NCI-H1105 treated with DMSO at 0.1 percent for 48 hours (cell line): Measurements from ENCODE around the gene OR2W3.
"Not testable (repeated sequence)": the region's sequence is repeated elsewhere in the genome, so short reads cannot be mapped to it uniquely, and the experiment has no call there.

Experiments
- DNase-seq: peaks from one replicate; lab custom pipeline; 2025; lab: John Stamatoyannopoulos, UW

Gene OR2W3

DNA sequence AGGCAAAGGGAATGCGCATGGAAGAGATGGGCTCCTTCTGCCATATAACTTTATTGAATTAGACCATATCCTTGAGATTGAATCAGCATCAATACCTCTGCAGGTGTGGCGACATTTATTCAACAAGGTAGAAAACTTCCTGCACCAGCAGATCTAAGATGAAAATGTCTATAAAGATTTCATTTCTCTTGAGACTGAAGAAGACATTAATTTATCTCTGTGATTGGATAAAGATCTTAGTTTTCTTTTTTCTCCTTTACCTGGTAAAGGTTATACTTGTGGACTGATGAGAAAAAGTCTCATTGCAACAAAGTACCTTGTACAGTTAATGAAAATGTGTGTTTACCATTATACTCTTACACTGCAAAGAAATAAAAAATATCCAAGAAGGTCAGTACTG lies 24.6 kb downstream of the OR2W3 start, which contains the start of gene OR2T8:
Gene OR2T8, plus strand, starts transcription at position 301 of the 400 bp plus-strand sequence. CDS start 766 bp downstream, outside the sequence.
- DNase-seq: no peak

DNA sequence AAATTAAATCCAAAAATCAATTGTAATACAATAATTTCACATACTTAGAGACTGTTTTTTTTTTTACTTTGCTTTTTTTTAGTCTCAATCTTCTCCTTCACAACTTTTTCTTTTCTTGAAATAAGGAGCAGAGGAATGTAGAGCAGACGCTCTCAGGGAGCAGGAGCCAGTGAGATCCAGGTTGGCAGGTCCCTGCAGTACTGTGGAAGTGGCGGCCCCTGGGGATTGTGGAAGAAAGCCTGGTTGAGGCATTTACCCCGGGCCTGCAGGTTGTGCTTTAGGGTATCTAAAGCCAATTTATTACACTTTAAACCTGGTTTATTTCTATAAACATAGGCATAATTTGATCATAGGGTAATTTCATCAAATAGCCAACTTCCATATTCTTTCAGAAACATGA lies 28.6 kb downstream of the OR2W3 start:
- no peak for DNase-seq

DNA sequence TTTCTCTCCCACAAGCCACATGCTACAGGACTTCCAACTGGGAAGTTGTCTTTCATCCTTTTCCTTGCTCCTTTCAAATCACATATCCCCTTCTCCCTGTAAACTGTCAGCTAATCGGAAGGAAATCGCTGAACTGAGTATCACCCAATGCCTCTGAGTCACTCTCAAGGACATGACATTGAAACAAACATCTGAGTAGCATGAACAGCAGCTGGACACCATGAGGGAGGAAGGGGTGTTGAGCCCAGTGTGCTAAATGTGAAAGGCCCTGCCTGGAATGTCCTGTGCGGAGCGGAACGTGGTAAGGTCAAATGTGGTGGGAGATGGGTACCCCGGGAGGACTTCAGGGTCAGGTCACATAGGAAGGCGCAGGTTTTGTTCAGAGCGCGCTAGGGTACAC lies 29.5 kb downstream of the OR2W3 start, which contains the start of gene OR2AJ1:
Gene OR2AJ1, plus strand, starts transcription at position 22 of the 400 bp plus-strand sequence. CDS start 8,880 bp downstream, outside the sequence.
- DNase-seq: no peak

DNA sequence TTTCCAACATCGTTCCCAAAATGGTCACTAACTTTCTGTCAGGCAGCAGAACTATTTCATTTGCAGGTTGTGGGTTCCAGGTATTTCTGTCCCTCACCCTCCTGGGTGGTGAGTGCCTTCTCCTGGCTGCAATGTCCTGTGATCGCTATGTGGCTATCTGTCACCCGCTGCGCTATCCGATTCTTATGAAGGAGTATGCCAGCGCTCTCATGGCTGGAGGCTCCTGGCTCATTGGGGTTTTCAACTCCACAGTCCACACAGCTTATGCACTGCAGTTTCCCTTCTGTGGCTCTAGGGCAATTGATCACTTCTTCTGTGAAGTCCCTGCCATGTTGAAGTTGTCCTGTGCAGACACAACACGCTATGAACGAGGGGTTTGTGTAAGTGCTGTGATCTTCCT lies 38.6 kb downstream of the OR2W3 start:
- no peak for DNase-seq

DNA sequence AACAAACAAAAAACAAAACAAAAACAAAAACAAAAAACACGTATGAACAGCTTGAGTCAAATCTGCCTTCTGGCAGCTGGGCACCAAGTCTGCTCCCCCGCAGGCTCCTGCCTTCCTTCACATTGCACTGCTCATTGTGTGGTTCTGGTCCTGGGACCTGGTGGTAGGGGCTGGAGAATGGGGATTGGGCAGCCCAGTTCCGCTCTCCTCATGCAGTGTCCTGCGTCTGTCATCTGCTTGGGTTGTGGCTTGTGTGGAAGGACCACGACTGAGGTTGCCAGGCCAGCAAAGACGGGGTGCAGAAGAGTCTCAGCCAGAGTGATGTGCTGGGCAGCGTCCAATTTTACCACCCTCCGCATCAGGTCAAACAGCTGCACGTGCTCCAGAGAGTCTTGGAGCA lies 40.4 kb downstream of the OR2W3 start:
- DNase-seq: no peak

DNA sequence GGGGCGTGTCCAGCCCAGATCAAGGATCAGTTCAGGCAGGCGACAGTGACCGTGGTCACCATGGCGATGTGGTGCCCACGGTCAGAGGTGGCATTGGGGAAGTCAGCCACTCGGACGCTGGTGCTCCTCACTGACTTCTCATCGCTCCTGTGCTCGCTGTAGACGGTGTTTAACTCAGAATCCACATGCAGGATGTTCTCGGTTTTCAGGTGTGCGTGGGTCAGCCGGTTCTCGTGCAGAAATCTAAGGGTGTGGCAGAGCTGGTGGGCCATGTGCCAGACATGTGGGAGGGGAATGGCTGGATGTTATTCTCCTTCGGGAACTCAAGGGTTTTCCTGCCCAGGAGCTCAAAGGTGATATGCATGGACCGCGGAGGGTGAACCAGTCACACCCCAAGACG lies 41.0 kb downstream of the OR2W3 start:
- DNase-seq: no peak

DNA sequence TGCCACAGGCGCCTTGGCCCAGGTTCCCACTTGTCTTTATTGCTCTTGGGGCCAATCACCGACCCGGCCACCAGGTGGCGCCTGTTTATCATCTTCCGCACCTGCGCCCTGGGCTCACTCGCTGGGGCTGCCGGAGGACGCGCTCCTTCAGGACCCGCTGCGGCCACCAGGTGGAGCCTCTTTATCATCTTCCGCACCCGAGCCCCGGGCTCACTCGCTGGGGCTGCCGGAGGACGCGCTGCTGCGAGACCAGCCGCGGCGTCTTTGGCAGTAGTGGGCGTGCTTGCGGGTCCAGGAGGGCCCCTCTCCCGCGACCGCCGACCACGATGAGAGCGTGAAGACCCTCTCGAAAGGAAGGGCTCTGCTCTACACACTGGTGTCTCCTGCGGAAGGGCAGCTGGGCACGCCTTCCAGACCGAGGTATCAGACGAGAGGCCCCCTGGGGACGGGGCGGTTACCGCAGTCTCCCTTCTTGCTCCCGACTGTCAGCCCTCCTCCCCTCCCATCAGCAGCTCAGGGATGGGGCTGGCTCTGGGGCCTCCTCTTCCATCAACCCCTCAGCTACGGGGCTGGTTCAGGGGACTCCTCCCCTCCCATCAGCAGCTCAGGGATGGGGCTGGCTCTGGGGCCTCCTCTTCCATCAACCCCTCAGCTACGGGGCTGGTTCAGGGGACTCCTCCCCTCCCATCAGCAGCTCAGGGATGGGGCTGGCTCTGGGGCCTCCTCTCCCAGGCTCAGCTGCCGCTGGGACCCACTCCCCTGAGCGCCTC lies 41.8 kb downstream of the OR2W3 start:
- DNase-seq: not testable (repeated sequence)

DNA sequence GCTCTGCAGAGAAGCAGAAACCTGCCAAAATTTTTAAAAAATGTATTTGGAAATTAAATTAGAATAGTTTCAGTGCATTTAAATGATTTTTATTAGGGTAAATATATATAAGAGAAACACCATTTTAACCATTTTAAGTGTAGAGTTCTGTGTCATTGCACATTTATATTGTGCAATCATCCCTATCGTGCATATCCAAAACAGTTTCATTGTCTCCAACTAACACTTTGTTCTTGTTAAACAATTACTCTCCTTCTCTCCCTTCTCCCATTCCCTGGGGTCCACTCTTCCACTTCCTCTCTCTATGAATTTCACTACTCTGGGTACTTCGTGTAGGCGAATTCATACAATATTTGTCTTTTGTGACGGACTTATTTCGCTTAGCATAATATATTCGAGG lies 47.2 kb downstream of the OR2W3 start:
- DNase-seq: no peak
